Measurements from ENCODE around the gene USP44. TPM values are rescaled to one million over a fixed set of nuclear protein-coding genes. Genes with fewer than 3 reads are reported as not detected.

USP44 gene
- total and polyA plus RNA-seq, 4 donors, result 1.6 to 4.4 (median 2.0) TPM

- Histone ChIP-seq H3K27ac (ENCODE audit: low read depth in 1 of 2, low read length in 2 of 2) (no peak overlapping the region), H3K27me3 (ENCODE audit: control insufficient read depth in 1 of 2, insufficient read depth in 2 of 2, low read length in 1 of 2) (no peaks in the 10 kb centered on the region), H3K36me3 (ENCODE audit: control insufficient read depth in 1 of 2, insufficient read depth in 2 of 2, low read length in 1 of 2) (no peaks in the 10 kb centered on the region), H3K4me1 (ENCODE audit: control insufficient read depth in 1 of 2, insufficient read depth in 2 of 2, low read length in 2 of 2) (no peaks in the 10 kb centered on the region), H3K9me3 (ENCODE audit: control insufficient read depth, low read length) (no peaks in the 10 kb centered on the region), H3K4me3 (ENCODE audit: low read length in 2 of 2) (no peak overlapping the region)
- ATAC-seq (ENCODE audit: low FRiP score) (no peak), DNase-seq (no peak)
- 92 to 95% methylated on average over 8 of the region's 8 CpGs for WGBS, 2 donors
- intact Hi-C loops (cut with DNase I), result no loop called here
These were observed 5.4 kb downstream of the USP44 start for GRCh38 chr12:95545731-95546490.

DNA sequence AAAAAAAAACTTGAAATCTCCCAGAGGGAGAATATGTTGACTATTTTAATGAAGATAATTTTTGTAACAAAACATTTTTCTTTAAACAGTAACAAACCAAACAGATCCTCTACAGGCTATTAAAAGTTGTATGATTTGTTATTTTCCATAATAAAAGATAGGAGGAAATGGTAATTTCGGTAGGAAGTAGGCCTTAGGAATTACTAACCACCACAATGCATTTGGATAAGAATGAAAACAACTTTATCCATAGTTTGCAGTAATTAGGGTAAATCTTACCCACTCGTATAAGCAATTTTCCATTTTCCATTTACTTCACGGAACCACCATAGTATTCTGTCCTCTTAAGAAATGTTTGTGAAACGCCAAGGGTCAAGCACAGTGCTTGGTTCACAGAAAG is 6.0 kb downstream of the USP44 start:
- ATAC-seq (ENCODE audit: low FRiP score), result no peak
- no peaks in the 10 kb centered on the region for H3K27me3 ChIP-seq (ENCODE audit: control insufficient read depth in 1 of 2, insufficient read depth in 2 of 2, low read length in 1 of 2)
- no peaks in the 10 kb centered on the region for H3K4me1 ChIP-seq (ENCODE audit: control insufficient read depth in 1 of 2, insufficient read depth in 2 of 2, low read length in 2 of 2)
- WGBS, 2 donors, result 93 to 96% methylated on average over 4 of the region's 4 CpGs
- no peaks in the 10 kb centered on the region for H3K9me3 ChIP-seq (ENCODE audit: control insufficient read depth, low read length)
- H3K4me3 ChIP-seq (ENCODE audit: low read length in 2 of 2), result no peak overlapping the region
- H3K27ac ChIP-seq (ENCODE audit: low read depth in 1 of 2, low read length in 2 of 2), result no peak overlapping the region
- no peak for DNase-seq
- H3K36me3 ChIP-seq (ENCODE audit: control insufficient read depth in 1 of 2, insufficient read depth in 2 of 2, low read length in 1 of 2), result no peaks in the 10 kb centered on the region
- intact Hi-C loops (cut with DNase I), result no loop called here

DNA sequence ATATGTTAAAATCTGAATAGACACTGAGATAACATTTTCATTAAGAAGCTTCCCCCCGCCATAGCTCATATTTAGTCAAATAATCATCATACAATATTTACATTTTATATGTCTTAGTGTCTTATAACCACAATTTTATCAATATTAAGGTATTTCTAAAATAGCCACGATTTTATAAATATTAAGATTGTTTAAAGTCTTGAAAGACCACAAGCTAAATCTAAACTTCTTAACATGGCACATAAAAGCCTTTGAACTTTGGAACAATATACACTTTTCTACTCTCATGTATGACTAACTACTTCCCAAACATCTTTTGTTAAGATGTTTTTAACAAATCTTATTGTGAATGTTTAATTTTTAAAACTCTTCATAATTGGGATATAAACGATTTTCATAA is 6.5 kb downstream of the USP44 start:
- DNase-seq (no peak), ATAC-seq (ENCODE audit: low FRiP score) (no peak)
- Histone ChIP-seq H3K4me3 (ENCODE audit: low read length in 2 of 2) (no peak overlapping the region), H3K27ac (ENCODE audit: low read depth in 1 of 2, low read length in 2 of 2) (no peak overlapping the region), H3K4me1 (ENCODE audit: control insufficient read depth in 1 of 2, insufficient read depth in 2 of 2, low read length in 2 of 2) (no peaks in the 10 kb centered on the region), H3K9me3 (ENCODE audit: control insufficient read depth, low read length) (no peaks in the 10 kb centered on the region), H3K36me3 (ENCODE audit: control insufficient read depth in 1 of 2, insufficient read depth in 2 of 2, low read length in 1 of 2) (no peaks in the 10 kb centered on the region), H3K27me3 (ENCODE audit: control insufficient read depth in 1 of 2, insufficient read depth in 2 of 2, low read length in 1 of 2) (no peaks in the 10 kb centered on the region)
- intact Hi-C loops (cut with DNase I), result no loop called here
- 76 to 77% methylated on average over 3 of the region's 3 CpGs for WGBS, 2 donors

- DNase-seq, result no peak
- H3K4me3 ChIP-seq (ENCODE audit: low read length in 2 of 2), result no peak overlapping the region
- no peak for ATAC-seq (ENCODE audit: low FRiP score)
- no peaks in the 10 kb centered on the region for H3K27me3 ChIP-seq (ENCODE audit: control insufficient read depth in 1 of 2, insufficient read depth in 2 of 2, low read length in 1 of 2)
- H3K9me3 ChIP-seq (ENCODE audit: control insufficient read depth, low read length), result no peaks in the 10 kb centered on the region
- H3K36me3 ChIP-seq (ENCODE audit: control insufficient read depth in 1 of 2, insufficient read depth in 2 of 2, low read length in 1 of 2), result no peaks in the 10 kb centered on the region
- no peak overlapping the region for H3K27ac ChIP-seq (ENCODE audit: low read depth in 1 of 2, low read length in 2 of 2)
- WGBS, 2 donors, result 95 to 99% methylated on average over 7 of the region's 7 CpGs
- H3K4me1 ChIP-seq (ENCODE audit: control insufficient read depth in 1 of 2, insufficient read depth in 2 of 2, low read length in 2 of 2), result no peaks in the 10 kb centered on the region
- intact Hi-C loops (cut with DNase I), result no loop called here
These were observed 8.0 kb downstream of the USP44 start for GRCh38 chr12:95543305-95543704.

- Histone ChIP-seq H3K36me3 (ENCODE audit: control insufficient read depth in 1 of 2, insufficient read depth in 2 of 2, low read length in 1 of 2) (no peaks in the 10 kb centered on the region), H3K9me3 (ENCODE audit: control insufficient read depth, low read length) (no peaks in the 10 kb centered on the region)
These were observed 9.8 kb downstream of the USP44 start for GRCh38 chr12:95541436-95541835.

DNA sequence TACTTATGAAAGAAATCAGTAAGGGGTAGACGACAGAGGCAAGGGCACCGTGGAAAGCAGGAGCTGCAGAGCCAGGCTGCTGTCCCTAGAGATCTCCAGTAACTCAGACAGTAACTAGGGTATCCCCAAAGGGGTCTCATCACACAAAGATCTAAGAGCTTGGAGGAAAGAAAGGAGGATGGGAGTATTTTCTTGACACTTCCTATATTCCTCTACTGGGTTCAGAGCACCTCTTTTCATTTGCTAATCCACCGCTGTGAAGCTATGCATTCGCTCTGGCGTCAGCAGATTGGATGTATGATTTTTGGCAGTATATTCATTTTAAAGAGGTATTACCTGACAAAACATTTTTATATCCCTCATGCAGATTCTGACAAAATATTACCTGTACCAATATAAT is 12.6 kb downstream of the USP44 start:
- intact Hi-C loops (cut with DNase I), result loop anchor here in 1 of 2 donors (10.0 kb wide), 2 partner anchors 194 to 424 kb away; no protein-coding TSS in a partner anchor
- H3K4me1 ChIP-seq (ENCODE audit: control insufficient read depth in 1 of 2, insufficient read depth in 2 of 2, low read length in 2 of 2), result peaks cover 0 to 4% of the 10 kb centered on the region in 2 donors
- no peaks in the 10 kb centered on the region for H3K36me3 ChIP-seq (ENCODE audit: control insufficient read depth in 1 of 2, insufficient read depth in 2 of 2, low read length in 1 of 2)
- DNase-seq, result no peak
- H3K9me3 ChIP-seq (ENCODE audit: control insufficient read depth, low read length), result no peaks in the 10 kb centered on the region
- H3K27ac ChIP-seq (ENCODE audit: low read depth in 1 of 2, low read length in 2 of 2), result no peak overlapping the region
- H3K4me3 ChIP-seq (ENCODE audit: low read length in 2 of 2), result no peak overlapping the region
- no peak for ATAC-seq (ENCODE audit: low FRiP score)
- no peaks in the 10 kb centered on the region for H3K27me3 ChIP-seq (ENCODE audit: control insufficient read depth in 1 of 2, insufficient read depth in 2 of 2, low read length in 1 of 2)
- WGBS, 2 donors, result 36 to 44% methylated on average over 5 of the region's 5 CpGs

More at GRCh38 chr12:95541436-95541835, 9.8 kb downstream of the USP44 start:
- ATAC-seq (ENCODE audit: low FRiP score) (no peak), DNase-seq (no peak)
- Histone ChIP-seq H3K27ac (ENCODE audit: low read depth in 1 of 2, low read length in 2 of 2) (no peak overlapping the region), H3K4me1 (ENCODE audit: control insufficient read depth in 1 of 2, insufficient read depth in 2 of 2, low read length in 2 of 2) (no peaks in the 10 kb centered on the region), H3K27me3 (ENCODE audit: control insufficient read depth in 1 of 2, insufficient read depth in 2 of 2, low read length in 1 of 2) (no peaks in the 10 kb centered on the region), H3K4me3 (ENCODE audit: low read length in 2 of 2) (no peak overlapping the region)
- WGBS, 2 donors, result 86 to 90% methylated on average over 7 of the region's 7 CpGs
- intact Hi-C loops (cut with DNase I), result no loop called here

DNA sequence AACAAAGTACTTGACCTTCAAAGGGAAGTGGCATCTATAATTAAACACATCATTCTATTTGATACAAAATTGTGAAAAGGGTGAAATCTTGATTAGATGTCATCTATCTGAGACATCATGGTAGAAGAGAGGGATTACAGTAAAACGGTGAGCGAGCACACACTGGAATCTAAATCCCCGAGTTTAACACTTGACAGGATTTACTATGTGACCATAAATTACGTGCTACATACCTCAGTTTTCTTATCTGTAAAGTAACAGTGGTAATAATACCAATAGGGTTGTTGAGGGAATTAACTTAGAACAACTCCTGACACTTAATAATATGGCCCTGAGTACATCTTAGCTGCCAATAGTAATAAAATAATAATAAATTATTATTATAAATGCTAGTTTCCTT is 13.3 kb downstream of the USP44 start:
- Histone ChIP-seq H3K9me3 (ENCODE audit: control insufficient read depth, low read length) (no peaks in the 10 kb centered on the region), H3K27me3 (ENCODE audit: control insufficient read depth in 1 of 2, insufficient read depth in 2 of 2, low read length in 1 of 2) (no peaks in the 10 kb centered on the region), H3K4me3 (ENCODE audit: low read length in 2 of 2) (no peak overlapping the region), H3K27ac (ENCODE audit: low read depth in 1 of 2, low read length in 2 of 2) (no peak overlapping the region), H3K4me1 (ENCODE audit: control insufficient read depth in 1 of 2, insufficient read depth in 2 of 2, low read length in 2 of 2) (peaks cover 0 to 4% of the 10 kb centered on the region in 2 donors), H3K36me3 (ENCODE audit: control insufficient read depth in 1 of 2, insufficient read depth in 2 of 2, low read length in 1 of 2) (no peaks in the 10 kb centered on the region)
- 77 to 78% methylated on average over 4 of the region's 4 CpGs for WGBS, 2 donors
- no peak for ATAC-seq (ENCODE audit: low FRiP score)
- intact Hi-C loops (cut with DNase I), result loop anchor here in 1 of 2 donors (10.0 kb wide), 2 partner anchors 193 to 423 kb away; no protein-coding TSS in a partner anchor
- DNase-seq, result no peak

GRCh38 chr12:95533985-95534384 is 17.3 kb downstream of the USP44 start:
- ATAC-seq (ENCODE audit: low FRiP score), result no peak

DNA sequence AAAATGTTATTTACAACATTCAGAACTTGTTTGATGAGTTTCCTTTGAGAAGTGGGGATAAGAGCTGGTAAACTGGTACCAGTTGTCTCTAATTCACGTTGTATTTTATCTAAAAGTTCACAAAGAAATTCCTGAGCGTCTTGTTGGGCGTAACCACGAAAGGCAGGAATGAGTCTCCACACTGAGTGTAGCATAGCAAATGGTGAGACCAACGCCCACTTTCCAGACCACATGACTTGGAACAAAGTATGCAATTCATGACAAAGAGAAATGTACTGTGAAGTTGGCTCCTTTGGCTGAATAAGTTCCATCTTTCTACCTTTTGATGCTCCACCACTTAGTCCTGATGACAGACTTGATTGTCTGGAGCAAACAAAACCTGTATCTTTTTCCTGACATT is 18.4 kb downstream of the USP44 start:
- Histone ChIP-seq H3K4me1 (ENCODE audit: control insufficient read depth in 1 of 2, insufficient read depth in 2 of 2, low read length in 2 of 2) (peaks cover 0 to 4% of the 10 kb centered on the region in 2 donors), H3K4me3 (ENCODE audit: low read length in 2 of 2) (no peak overlapping the region), H3K27me3 (ENCODE audit: control insufficient read depth in 1 of 2, insufficient read depth in 2 of 2, low read length in 1 of 2) (no peaks in the 10 kb centered on the region), H3K36me3 (ENCODE audit: control insufficient read depth in 1 of 2, insufficient read depth in 2 of 2, low read length in 1 of 2) (no peaks in the 10 kb centered on the region), H3K27ac (ENCODE audit: low read depth in 1 of 2, low read length in 2 of 2) (no peak overlapping the region), H3K9me3 (ENCODE audit: control insufficient read depth, low read length) (no peaks in the 10 kb centered on the region)
- WGBS, 2 donors, result 63 to 65% methylated on average over 5 of the region's 5 CpGs
- intact Hi-C loops (cut with DNase I), result loop anchor here (5.0 to 10.0 kb wide), 3 partner anchors 188 to 418 kb away; no protein-coding TSS in a partner anchor
- no peak for ATAC-seq (ENCODE audit: low FRiP score)
- no peak for DNase-seq

More at GRCh38 chr12:95533985-95534384, 17.3 kb downstream of the USP44 start:
- intact Hi-C loops (cut with DNase I), result loop anchor here (2.0 to 10.0 kb wide), 4 partner anchors 189 to 419 kb away; no protein-coding TSS in a partner anchor
- Histone ChIP-seq H3K36me3 (ENCODE audit: control insufficient read depth in 1 of 2, insufficient read depth in 2 of 2, low read length in 1 of 2) (no peaks in the 10 kb centered on the region), H3K27me3 (ENCODE audit: control insufficient read depth in 1 of 2, insufficient read depth in 2 of 2, low read length in 1 of 2) (no peaks in the 10 kb centered on the region), H3K27ac (ENCODE audit: low read depth in 1 of 2, low read length in 2 of 2) (no peak overlapping the region), H3K9me3 (ENCODE audit: control insufficient read depth, low read length) (no peaks in the 10 kb centered on the region), H3K4me1 (ENCODE audit: control insufficient read depth in 1 of 2, insufficient read depth in 2 of 2, low read length in 2 of 2) (peaks cover 0 to 4% of the 10 kb centered on the region in 2 donors), H3K4me3 (ENCODE audit: low read length in 2 of 2) (no peak overlapping the region)
- WGBS, 2 donors, result 55 to 59% methylated on average over 4 of the region's 4 CpGs
- DNase-seq, result no peak

All from aorta (tissue), 5 donors.